K562 (cell line): ENCODE results near the gene SMAGP. TPM values are rescaled to one million over a fixed set of nuclear protein-coding genes. Genes with fewer than 3 reads are reported as not detected.

Source experiments
- CREB5 ChIP-seq: fragments of 250-450 bp; sonication (Bioruptor Pico); IDR thresholded peaks from 2 replicates; pipeline ENCODE4 v1.5.0; 2020; ENCODE audit warnings: mild to moderate bottlenecking
- CTCF ChIP-seq, 3 experiments: IDR thresholded peaks in 2 of 3; conservative IDR thresholded peaks in 1 of 3; 2 replicates each; pipeline ENCODE4 v1.5.1; 2011 to 2012; ENCODE audit warnings: low read length in 3 of 3, mild to moderate bottlenecking in 3 of 3, control low read depth in 2 of 3, improper control_type of control experiment in 1 of 3, inconsistent platforms in 1 of 3, low read depth in 1 of 3, mixed read lengths in 1 of 3, moderate library complexity in 1 of 3; ENCODE audit not compliant: insufficient read depth in 2 of 3
- CUX1 ChIP-seq: fragments of 200-800 bp; sonication (Bioruptor generic); IDR thresholded peaks from 2 replicates; pipeline ENCODE4 v1.6.1; 2016; ENCODE audit warnings: missing genetic modification characterization, missing compliant biosample characterization
- L3MBTL2 ChIP-seq: fragments of 450-650 bp; IDR thresholded peaks from 2 replicates; pipeline ENCODE4 v1.6.1; 2016; ENCODE audit warnings: mild to moderate bottlenecking, moderate library complexity
- MYBL2 ChIP-seq, 2 experiments: fragments of 450-650 bp in 1 of 2; sonication (generic) in 1 of 2; formaldehyde crosslinking in 1 of 2; IDR thresholded peaks; 2 replicates each; pipeline versions ENCODE4 v1.6.1 to v1.8.1; 2017 to 2022; ENCODE audit warnings: borderline replicate concordance in 1 of 2, inconsistent platforms in 1 of 2, low read depth in 1 of 2, mild to moderate bottlenecking in 1 of 2, missing genetic modification reagents in 1 of 2, moderate library complexity in 1 of 2
- NFIX ChIP-seq: fragments of 250-450 bp; sonication (Bioruptor Pico); IDR thresholded peaks from 2 replicates; pipeline ENCODE4 v1.4.0; 2020; ENCODE audit warnings: low read depth, mild to moderate bottlenecking, moderate library complexity
- NR2C2 ChIP-seq, 2 experiments: fragments of 200-800 bp in 1 of 2; sonication (Bioruptor generic) in 1 of 2; sonication (generic) in 1 of 2; formaldehyde crosslinking in 1 of 2; IDR thresholded peaks; 2 replicates each; pipeline versions ENCODE4 v1.6.1 to v1.8.0; 2016 to 2022; ENCODE audit warnings: mild to moderate bottlenecking in 1 of 2, missing compliant biosample characterization in 1 of 2, missing genetic modification characterization in 1 of 2, missing genetic modification reagents in 1 of 2
- RBM17 ChIP-seq: fragments of 200-400 bp; formaldehyde crosslinking; IDR thresholded peaks from 2 replicates; pipeline ENCODE4 v1.6.1; 2017; ENCODE audit warnings: low read depth, mild to moderate bottlenecking, low read length, borderline replicate concordance
- THAP7 ChIP-seq: fragments of 250-450 bp; sonication (Bioruptor Pico); IDR thresholded peaks from 2 replicates; pipeline ENCODE4 v1.5.0; 2021
- ZNF277 ChIP-seq: fragments of 250-450 bp; sonication (Bioruptor Pico); IDR thresholded peaks from 2 replicates; pipeline ENCODE4 v1.8.0; 2022; ENCODE audit warnings: inconsistent platforms, mild to moderate bottlenecking, moderate library complexity, borderline replicate concordance
- ZNF512 ChIP-seq: IDR thresholded peaks from 2 replicates; pipeline ENCODE4 v1.6.1; 2016; ENCODE audit warnings: missing genetic modification characterization, missing compliant biosample characterization
- ZNF764 ChIP-seq: fragments of 250-450 bp; sonication (Bioruptor Pico); IDR thresholded peaks from 2 replicates; pipeline ENCODE4 v1.4.0; 2020; ENCODE audit warnings: low read depth, mild to moderate bottlenecking, moderate library complexity
- polyA plus RNA-seq, 8 experiments: library from polyadenylated mRNA; depleted of rRNA in 4 of 8; stranded (reverse) in 5 of 8; unstranded in 3 of 8; fragments of >200 nt; fragmentation: Nextera tagmentation in 2 of 8; fragmentation: Illumina TruSeq in 1 of 8; extraction: Ambion mirVana in 2 of 8; extraction: Trizol in 1 of 8; gene quantifications; 2 replicates each; pipeline versions ENCODE4 v1.2.1 to v1.2.3, GENCODE V29; 2011 to 2014; ENCODE audit warnings: inconsistent platforms in 1 of 8, missing spikeins in 1 of 8
- total RNA-seq, 7 experiments: library from RNA; depleted of rRNA in 6 of 7; stranded (reverse); fragments of >200 nt in 6 of 7; fragmentation: Illumina TruSeq in 2 of 7; extraction: Trizol in 2 of 7; gene quantifications; 2 replicates each; pipeline versions ENCODE4 v1.2.1 to v1.2.3, GENCODE V29; 2011 to 2021; ENCODE audit warnings: low replicate concordance in 1 of 7

The SMAGP gene
- total and polyA plus RNA-seq, 9 of the 15 experiments (the other 6 are each of a cell fraction or from before 2014, with no cell fraction given) = 23.1 to 62.3 (median 29.9) TPM

- peak; percentile 37 to 63 (median 52); a peak in 4 of 6 replicates for TF ChIP-seq CTCF (IDR thresholded peaks at IDR 0.05 in 2 of 3, conservative IDR thresholded peaks at IDR 0.05 in 1 of 3; ENCODE audit: insufficient read depth in 2 of 3, low read depth in 1 of 3, low read length in 3 of 3)
- no peak for TF ChIP-seq CREB5 (CRISPR knock-in tag)
- no peak for TF ChIP-seq THAP7 (CRISPR knock-in tag)
- no peak for TF ChIP-seq RBM17
- TF ChIP-seq MYBL2 (IDR thresholded peaks at IDR 0.05; ENCODE audit: low read depth) = no peak
- TF ChIP-seq MYBL2 (CRISPR knock-in tag; IDR thresholded peaks at IDR 0.05; ENCODE audit: borderline replicate concordance) = no peak
- peak; percentile 23; the same call in 1 of the 2 replicates for TF ChIP-seq L3MBTL2
- TF ChIP-seq CUX1 (CRISPR knock-in tag) = no peak
- TF ChIP-seq NFIX (CRISPR knock-in tag) = no peak
- no peak for TF ChIP-seq ZNF277 (CRISPR knock-in tag)
- no peak for TF ChIP-seq ZNF764 (CRISPR knock-in tag)
- no peak for TF ChIP-seq ZNF512
- TF ChIP-seq NR2C2 (CRISPR knock-in tag; IDR thresholded peaks at IDR 0.05) = no peak
- TF ChIP-seq NR2C2 (tag; IDR thresholded peaks at IDR 0.05) = peak; percentile 48
Observed at GRCh38 chr12:51217968-51218606, 52.1 kb downstream of the SMAGP start, which contains the start of gene POU6F1 (continued).
